GM19455 (cell line): Measurements from ENCODE around the gene PCAT6.
"Not testable (repeated sequence)": the region's sequence is repeated elsewhere in the genome, so short reads cannot be mapped to it uniquely, and the experiment has no call there.

Experiments
- ATAC-seq: cut with Tn5 transposase; IDR thresholded peaks from one replicate; pipeline ENCODE4 v1.9.1; 2021; ENCODE audit not compliant: unreplicated experiment

Gene PCAT6

DNA sequence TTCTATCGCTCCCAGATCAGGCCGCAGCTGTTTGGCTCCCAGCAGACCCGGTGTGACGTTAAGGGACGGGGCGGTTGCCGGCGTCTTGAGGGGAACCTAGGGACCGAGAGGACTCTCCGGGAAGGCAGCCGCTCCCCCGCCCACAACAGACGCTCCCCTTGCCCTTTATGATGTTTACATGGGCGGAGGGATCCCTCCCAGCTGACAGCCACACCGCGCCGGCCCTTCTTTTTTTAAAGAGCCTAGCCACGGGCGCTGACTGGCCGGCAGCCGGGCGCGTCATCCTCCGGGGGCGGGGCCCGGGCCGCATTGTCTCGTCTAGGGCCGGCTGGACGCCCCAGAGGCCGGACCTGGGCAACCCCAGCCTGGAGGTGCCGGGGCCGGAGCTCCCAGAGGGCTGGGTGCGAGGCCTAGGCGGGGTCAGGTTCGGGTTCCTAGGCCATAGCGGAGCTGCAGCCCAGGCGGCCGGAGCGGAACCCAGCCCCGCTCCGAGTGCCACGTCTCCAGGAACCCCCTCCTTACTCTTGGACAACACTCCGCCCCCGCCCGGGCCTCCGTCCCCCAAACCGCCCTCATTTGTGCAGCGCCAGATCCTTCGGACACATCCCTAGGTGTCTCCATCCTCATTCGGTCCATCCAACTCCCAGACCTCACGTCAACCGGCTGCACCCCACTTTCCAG, at the start of gene PCAT6:
Gene PCAT6, plus strand, starts transcription at position 340 of the 681 bp plus-strand sequence.
- ATAC-seq = peak; percentile 75

DNA sequence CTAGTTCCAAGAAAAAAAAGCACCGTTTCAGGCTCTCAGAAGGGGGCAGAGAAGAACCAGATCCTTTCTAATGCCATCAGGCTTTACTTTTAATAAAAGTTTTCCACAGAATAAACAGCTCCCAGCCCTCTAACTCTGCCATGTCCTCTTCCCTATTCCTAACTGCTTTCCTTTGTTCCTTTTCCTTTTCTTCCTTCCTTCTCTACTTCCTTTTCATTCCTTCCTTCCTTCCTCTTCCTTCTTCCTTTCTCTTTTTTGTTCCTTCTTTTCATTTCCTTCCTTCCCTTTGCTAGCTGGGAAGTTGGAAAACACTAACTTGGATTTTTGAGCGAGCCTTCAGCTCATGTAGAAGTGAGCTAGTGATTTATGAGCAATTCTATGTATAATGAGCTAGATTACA, 48.7 kb upstream of the PCAT6 start:
- ATAC-seq = no peak

DNA sequence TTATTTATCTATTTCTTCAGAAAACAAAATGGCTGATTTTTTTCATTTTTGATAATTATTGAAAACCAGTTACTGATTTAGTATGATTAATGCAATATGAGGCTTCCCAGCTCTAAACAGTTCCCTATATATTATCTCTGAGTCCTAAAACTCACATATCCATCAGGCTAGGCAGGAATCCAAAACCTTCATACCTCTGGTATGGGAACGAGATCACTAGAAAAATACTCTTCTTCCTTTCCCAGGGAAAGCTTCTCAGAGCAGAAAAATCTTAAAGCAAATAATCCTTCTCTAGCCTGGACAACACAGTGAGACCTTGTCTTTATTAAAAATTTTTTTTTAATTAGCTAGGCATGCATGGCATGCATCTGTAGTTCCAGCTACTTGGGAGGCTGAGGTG, 45.0 kb upstream of the PCAT6 start:
- ATAC-seq = no peak

DNA sequence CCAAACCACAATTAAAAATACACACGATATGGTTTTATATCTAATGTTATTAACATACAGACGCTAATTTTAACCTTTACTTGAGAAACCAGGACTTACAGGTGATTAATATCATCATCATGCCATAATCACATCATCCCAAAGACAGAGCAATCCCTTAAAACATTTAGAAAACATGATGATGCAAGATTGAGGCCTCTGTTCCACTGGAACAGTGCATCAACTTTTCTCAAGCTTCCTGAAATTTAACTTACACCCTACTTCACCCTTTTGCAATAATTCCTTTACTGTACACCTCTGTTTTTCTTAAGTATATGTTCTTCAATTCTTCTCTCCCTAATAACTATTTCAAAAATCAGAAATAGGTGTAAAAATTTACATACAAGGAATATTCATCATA, 40.6 kb upstream of the PCAT6 start:
- ATAC-seq = no peak

DNA sequence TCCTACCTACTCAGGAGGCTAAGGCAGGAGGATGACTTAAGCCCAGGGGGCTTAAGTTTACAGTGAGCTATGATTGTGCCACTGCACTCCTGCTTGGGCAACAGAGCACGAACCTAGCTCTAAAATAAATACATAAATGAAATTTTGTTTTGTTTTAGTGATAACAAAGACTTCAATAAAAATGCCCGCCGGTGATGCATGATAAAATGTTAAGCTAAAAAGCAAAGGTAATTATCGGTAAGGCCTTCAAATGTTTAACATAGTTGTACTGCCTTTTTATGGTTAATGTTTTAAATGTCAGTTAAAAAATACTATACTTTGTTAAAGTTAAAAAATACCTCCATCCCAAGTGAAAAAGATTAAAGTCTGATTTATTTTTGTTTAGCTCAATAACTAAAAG, 29.6 kb upstream of the PCAT6 start:
- ATAC-seq = no peak

DNA sequence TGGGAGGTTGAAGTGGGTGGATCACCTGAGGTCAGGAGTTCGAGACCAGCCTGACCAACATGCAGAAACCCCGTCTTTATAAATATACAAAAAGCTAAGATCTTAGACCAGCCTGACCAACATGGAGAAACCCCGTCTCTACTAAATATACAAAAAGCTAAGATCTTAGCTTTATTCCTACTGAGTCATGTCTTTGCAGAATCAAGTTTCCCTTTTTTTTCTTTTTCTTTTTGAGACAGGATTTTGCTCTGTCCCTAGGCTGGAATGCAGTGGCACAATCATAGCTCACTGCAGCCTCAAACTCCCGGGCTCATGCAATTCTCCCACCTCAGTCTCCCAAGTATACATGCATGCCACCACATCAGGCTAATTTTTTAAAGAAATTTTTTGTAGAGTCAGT, 23.9 kb upstream of the PCAT6 start:
- ATAC-seq = no peak

DNA sequence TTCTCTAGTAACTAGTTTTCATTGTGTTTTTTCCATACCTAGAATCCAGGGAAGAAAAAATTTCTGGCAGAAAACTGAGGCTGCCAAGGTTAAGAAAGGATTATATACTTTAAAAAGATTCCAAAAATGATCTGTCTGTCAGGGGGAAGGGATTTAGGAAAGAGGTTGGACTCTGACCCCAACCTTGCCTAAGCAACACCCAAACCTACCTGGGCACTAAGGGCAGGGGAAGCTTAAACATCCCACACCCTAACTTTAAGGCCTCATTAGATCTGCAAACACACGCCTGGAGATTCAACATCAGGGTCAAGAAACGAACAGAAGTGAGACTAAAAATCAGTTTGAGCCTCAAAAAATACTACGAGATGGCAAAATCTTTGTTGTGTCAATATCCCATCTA, 22.0 kb upstream of the PCAT6 start:
- no peak for ATAC-seq

DNA sequence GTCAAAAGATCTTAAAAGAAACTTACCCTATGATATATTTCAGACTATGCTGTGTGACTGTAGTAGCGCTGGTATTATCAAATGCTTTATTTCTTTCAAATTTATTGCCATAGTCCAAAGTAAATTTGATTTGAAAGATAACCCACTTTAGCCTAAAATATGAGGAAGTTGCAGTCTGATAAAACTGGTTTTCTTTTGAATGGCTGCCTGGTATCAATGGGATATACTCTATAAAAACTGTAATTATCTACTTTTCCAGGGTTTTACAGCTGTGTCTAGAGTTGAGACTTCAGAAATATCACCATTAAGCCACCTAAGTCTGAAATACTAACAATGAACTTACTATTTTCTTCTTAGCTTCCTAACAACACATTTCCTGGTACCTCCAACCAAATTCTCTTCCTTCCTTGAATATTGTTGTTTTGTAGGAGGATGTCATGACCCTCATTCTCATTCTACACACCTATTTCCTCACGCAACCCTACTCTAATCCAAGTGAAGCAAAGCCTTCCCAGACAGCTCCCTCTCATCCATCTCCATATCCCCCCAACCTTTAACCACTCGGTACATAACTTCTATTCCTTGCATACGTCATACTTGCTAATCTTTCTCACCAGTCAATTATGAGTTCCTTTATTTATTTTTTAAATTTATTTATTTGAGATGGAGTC, 19.5 kb upstream of the PCAT6 start:
- ATAC-seq = no peak

DNA sequence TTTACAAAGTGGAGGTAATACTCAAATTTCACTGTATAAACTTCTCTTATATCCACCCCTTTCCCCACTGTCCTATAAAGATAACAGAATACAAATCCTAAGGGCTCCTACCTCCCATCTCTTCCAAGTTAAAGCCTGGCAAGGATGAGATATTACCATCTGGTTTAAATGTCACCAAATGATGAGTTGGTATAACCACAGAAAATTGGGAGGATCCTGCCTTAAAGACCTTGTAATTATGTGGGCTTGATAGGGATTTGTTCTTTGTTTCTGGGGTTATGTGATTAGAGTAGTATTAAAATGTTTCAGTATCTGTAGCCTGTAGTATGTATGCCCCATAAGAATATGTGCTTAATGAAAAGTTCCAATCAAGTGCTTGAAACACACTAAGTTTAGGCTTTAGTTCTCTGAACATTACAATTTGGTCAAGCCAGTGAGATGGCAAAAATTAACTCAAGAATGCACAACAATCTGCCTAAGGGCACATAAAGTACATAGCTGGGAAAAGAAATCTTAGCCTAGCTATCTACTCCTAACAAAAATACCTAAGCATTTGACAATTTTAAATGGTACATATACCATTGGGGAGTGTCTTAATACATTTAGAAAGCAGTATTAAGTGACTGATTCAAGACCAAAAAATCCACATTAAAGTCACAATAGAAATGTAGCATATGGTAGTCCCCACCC, 16.6 kb upstream of the PCAT6 start:
- no peak for ATAC-seq

DNA sequence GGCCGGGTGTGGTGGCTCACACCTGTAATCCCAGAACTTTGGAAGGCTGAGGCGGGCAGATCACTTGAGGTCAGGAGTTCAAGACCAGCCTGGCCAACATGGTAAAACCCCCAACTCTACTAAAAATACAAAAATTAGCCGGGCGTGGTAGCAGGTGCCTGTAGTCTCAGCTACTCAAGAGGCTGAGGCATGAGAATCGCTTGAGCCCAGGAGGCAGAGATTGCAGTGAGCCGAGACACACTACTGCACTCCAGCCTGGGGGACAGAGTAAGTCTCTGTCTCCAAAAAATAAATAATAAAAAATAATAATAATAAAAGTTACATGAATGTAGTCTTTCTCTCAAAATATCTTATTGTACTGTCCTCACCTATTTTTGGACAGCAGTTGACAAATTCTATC, 15.8 kb upstream of the PCAT6 start:
- ATAC-seq = not testable (repeated sequence)

DNA sequence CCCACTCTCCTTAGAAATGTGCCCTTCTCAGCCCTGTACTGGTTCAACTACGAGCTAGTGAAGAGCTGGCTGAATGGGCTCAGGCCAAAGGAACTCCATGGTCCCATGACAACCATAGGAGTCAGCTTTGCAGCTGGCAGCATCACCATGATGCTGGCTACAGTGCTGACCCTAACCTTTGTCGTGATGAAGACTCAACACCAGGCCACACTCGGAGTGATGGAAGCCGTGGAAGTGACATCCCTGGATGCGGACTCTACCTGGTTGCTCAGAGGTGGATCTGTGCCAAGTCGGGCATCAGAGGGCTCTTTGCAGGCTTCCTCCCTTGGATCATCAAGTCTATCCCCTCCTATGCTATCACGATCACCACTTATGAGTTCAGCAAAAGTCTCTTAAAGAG, 14.1 kb upstream of the PCAT6 start:
- ATAC-seq = no peak

DNA sequence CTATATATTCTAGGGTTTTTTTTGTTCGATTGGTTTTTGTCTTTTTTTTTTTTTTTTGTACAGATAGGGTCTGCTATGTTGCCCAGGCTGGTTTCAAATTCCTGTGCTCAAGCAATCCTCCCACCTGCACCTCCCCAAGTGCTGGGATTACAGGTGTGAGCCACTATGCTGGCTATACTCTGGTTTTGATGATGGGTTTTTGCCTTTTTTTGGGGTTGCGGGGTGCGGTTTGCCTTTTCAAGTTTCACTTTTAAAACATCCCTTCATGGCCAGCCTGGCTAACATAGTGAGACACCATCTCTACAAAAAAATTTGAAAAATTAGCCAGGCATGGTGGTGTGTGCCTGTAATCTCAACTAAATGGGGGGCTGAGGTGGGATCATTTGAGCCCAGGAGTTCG, 12.5 kb upstream of the PCAT6 start:
- ATAC-seq = no peak

DNA sequence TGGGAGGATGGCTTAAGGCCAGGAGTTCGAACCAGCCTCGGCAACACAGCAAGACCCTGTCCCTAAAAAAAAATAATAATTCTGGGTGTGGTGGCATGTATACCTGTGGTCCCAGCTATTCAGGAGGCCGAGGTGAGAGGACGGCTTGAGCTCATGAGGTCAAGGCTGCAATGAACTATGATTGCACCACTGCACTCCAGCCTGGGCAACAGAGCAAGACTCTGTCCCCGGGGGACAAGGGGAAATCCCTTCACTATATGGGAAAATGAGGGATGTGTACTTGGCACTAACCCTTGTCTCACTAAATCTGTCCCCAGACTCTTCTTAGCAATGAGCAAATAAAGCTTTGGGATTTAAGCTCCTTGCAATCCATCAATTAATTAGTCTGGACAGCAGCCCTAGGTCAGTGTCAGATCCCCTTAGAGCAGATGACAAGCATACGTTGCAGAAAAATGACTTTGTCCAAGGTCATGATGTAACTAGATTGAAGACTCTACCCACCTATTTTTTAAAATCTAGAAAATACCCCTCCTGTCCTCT, 11.9 kb upstream of the PCAT6 start:
- no peak for ATAC-seq

DNA sequence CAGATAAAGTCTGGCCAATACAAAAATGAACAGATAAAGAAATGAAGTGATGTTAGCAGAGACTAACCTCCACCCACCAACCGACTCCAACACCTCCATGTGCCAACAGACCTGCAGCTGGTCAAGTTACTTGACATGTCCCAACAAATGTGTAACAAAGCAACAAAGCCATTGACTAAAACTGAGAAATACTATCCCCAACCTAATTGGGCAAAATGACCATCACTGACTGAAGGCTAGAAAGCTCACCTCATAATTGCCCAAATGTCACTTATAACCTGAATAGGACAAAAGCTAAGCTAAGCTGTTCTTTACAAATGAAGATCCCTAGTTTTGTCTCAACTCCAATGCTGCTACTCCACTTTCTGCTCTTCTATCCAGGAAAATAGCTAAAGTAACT, 10.0 kb upstream of the PCAT6 start:
- ATAC-seq = no peak

DNA sequence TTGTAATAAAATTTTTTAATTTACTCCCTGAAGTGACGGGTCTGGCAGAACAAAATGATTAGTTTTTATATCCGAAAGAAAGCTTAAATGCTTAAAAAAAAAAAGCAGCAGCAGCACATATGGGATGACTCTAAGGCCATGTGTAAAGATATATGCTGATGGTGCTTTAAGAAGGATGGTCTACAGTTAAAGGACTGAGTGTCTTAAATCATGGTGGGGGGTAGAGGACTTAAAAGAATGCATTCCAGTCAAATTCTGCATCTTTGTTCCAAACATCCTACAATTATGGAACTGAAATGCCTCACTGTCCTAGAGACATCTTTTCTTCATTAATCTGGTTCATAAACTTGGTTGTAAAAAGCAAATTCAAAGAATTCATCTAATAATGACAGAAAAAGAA, 9.6 kb upstream of the PCAT6 start:
- no peak for ATAC-seq

DNA sequence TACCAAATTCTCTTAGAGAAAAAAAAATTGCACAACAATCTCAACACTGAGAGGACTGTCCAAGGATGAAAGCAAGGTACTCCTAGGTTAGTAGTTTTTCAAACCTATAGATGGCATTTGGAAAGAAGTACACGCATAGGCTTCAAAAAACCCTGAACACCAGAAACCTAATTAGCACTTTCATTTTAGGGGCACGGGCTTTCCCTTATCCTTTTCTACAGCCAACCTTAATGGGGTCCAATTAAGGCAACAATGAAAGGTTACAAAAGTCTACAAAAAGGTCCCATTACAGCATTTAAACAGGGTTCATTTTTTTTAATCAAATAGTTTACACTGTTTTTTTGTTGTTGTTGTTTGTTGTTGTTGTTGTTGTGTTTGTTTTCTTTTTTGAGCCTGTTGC, 8.7 kb upstream of the PCAT6 start:
- ATAC-seq = no peak

DNA sequence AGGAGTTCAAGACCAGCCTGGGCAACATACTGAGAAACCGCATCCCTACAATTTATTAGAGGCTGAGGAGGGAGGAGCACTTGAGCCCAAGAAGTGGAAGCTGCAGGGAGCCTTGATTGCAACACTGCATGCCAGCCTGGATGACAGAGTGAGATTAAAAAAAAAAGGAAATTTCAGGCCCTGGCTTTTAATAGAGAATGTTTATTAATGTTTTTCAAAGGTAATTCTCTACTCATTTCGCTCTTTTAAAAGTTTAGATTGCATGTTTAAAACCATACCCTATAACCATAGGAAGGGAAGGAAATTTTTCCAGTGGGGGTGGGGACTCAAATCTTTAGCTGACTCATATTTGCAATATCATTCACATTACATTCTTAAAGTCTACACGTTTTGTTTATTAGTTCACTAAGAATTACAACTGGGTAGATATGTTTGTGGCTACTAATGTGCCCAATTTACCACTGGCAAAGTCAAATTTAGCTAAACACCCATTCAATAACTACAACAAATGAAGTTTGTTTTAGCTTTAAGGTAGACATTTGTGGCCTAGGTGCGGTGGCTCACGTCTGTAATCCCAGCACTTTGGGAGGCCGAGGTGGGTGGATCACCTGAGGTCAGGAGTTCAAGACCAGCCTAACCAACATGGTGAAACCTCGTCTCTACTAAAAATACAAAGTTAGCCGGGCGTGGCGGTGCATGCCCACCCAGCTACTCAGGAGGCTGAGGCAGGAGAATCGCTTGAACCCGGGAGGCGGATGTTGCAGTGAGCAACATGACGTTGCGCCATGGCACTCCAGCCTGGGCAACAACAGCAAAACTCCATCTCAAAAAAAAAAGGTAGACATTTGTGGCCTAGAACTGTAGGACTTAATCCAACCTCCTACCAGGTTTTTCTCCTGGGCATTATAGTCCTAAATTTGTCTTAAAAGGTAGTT, 7.5 kb upstream of the PCAT6 start:
- no peak for ATAC-seq

DNA sequence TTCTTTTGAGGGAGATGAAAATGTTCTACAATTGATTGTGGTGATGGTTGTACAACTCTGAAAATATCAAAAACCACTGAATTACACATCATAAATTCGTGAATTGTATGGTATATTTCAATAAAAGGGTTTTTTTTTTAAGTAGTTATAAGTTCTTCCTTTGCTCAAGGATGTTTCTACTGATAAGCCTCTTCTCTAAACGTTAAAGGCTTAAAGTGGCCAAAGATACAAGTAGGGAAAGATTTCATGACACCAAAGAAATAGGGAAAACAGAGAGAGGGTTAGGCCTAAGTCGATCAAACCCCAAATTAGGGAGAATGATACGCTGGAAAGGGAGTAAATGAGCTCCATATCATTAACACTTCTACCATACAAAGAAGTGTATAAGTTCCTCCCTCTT, 6.6 kb upstream of the PCAT6 start:
- no peak for ATAC-seq

DNA sequence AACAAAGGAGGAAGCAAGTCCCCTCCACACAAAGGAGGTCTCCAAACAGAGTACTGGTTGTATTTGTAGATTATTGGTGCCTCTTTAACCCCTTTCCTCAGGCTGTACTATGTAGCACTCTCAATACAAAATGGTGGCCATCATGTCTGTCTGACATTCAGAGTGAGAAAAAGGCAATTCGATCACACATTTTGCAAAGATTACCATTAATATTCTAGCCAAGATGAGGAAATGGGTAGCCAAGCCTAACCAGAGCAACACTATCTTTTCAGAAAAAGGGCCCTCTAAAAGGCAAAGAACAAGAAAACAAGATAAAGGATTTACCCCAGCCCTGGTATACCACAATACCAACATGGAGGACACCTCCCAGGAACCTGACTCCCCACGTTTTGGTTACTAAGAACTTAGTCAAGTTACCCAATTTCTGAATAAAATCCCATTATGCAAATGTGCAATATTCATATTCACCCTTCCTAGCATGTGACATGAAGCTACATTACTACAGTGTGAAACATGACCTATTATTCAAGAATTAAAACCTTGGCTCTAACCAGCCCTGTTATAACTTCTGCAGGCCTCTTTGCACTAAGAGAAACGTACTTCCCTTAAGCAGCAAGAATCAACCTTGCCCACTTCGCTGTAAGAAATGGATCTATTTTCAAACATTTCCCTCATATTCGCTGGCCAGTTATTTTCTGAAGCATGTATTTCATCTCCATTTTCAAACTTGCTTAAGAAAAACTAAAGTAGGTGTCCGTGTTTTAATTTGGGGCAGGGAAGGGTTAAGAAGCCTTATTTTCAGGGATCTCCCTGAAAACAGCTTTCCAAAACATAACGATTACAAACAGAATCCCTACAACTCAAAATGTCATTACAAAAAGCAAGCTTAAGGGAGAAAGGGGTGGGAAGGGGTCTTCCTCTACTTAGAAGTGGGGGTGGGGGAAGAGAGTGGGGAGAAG, 4.6 kb upstream of the PCAT6 start:
- ATAC-seq = no peak
